ENCODE data around the gene ZNF407. TPM values are rescaled to one million over a fixed set of nuclear protein-coding genes. Genes with fewer than 3 reads are reported as not detected.

ZNF407 gene
- total RNA-seq, 1 experiment from 2014 or later, result 7.6 TPM

- ChIA-PET POLR2A (no interaction called here), RAD21 (ENCODE audit: low non-redundant PET in 1 of 2, low total read pairs in 2 of 2, uncharacterized antibody in 2 of 2, unreplicated experiment in 2 of 2) (interaction anchor here in 1 of 2 experiments (0.7 kb wide), 1 partner anchor 38 kb away, joined by 3 read pairs; no protein-coding TSS in a partner anchor), CTCF (no interaction called here)
- no peaks in the 10 kb centered on the region for H3K36me3 ChIP-seq (ENCODE audit: control insufficient read depth in 1 of 2, insufficient read depth in 2 of 2, low read length in 2 of 2)
- H2AFZ ChIP-seq (ENCODE audit: low read depth, low read length, poor library complexity, severe bottlenecking), result no peak overlapping the region
- intact Hi-C loops (cut with micrococcal nuclease), result no loop called here
- H3K9ac ChIP-seq (ENCODE audit: low read length), result no peak overlapping the region
- H3K4me2 ChIP-seq (ENCODE audit: low read length), result no peak overlapping the region
- H3K4me3 ChIP-seq (replicated peaks in 1 of 2; ENCODE audit: low read depth in 1 of 2, low read length in 2 of 2), result no peak overlapping the region
- no peak for TF ChIP-seq SRF (IDR thresholded peaks at IDR 0.05; ENCODE audit: low read depth)
- no peak for TF ChIP-seq POLR2A (IDR thresholded peaks at IDR 0.05; ENCODE audit: borderline replicate concordance, extremely low read depth, insufficient read depth, insufficient read length)
- TF ChIP-seq YY1 (IDR thresholded peaks at IDR 0.05; ENCODE audit: extremely low read depth, insufficient replicate concordance, low read depth, low read length), result no peak
- TF ChIP-seq REST (IDR thresholded peaks at IDR 0.05; ENCODE audit: low read depth), result no peak
- no peak for TF ChIP-seq TCF7L2 (IDR thresholded peaks at IDR 0.05; ENCODE audit: borderline replicate concordance, extremely low read depth, insufficient read depth, insufficient read length)
- no peak for TF ChIP-seq SP1 (IDR thresholded peaks at IDR 0.05; ENCODE audit: low read depth)
- no peak for TF ChIP-seq EZH2 (IDR thresholded peaks at IDR 0.05)
- TF ChIP-seq RAD21 (IDR thresholded peaks at IDR 0.05; ENCODE audit: low read depth), result no peak
- no peak for TF ChIP-seq MAX (IDR thresholded peaks at IDR 0.05)
- no peak for TF ChIP-seq EZH2phosphoT487 (IDR thresholded peaks at IDR 0.05; ENCODE audit: borderline replicate concordance)
- no peak for TF ChIP-seq POLR2AphosphoS5 (IDR thresholded peaks at IDR 0.05; ENCODE audit: low read depth, low read length)
- TF ChIP-seq, protein P1, sequence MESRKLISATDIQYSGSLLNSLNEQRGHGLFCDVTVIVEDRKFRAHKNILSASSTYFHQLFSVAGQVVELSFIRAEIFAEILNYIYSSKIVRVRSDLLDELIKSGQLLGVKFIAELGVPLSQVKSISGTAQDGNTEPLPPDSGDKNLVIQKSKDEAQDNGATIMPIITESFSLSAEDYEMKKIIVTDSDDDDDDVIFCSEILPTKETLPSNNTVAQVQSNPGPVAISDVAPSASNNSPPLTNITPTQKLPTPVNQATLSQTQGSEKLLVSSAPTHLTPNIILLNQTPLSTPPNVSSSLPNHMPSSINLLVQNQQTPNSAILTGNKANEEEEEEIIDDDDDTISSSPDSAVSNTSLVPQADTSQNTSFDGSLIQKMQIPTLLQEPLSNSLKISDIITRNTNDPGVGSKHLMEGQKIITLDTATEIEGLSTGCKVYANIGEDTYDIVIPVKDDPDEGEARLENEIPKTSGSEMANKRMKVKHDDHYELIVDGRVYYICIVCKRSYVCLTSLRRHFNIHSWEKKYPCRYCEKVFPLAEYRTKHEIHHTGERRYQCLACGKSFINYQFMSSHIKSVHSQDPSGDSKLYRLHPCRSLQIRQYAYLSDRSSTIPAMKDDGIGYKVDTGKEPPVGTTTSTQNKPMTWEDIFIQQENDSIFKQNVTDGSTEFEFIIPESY (IDR thresholded peaks at IDR 0.05; ENCODE audit: extremely low read depth, insufficient replicate concordance, low read length), result no peak
- no peak for TF ChIP-seq ZFX (IDR thresholded peaks at IDR 0.05)
- TF ChIP-seq CEBPB (IDR thresholded peaks at IDR 0.05; ENCODE audit: low read depth), result no peak
- TF ChIP-seq JUND (IDR thresholded peaks at IDR 0.05), result no peak
- H3K27me3 ChIP-seq (ENCODE audit: insufficient read depth, low read length), result no peaks in the 10 kb centered on the region
- no TSS peak for BruUV-seq (replicated peaks)
- no peaks in the 10 kb centered on the region for H3K79me2 ChIP-seq (ENCODE audit: insufficient read depth, low read length)
- no peaks in the 10 kb centered on the region for H3K4me1 ChIP-seq (ENCODE audit: control insufficient read depth in 1 of 2, insufficient read depth in 2 of 2, low read length in 2 of 2)
- no peaks in the 10 kb centered on the region for H4K20me1 ChIP-seq (ENCODE audit: insufficient read depth)
- H3K27ac ChIP-seq (ENCODE audit: low read depth, low read length), result no peak overlapping the region
- DNase-seq (ENCODE audit: low read depth, low spot score) (no peak), ATAC-seq (no peak)
- H3K9me2 ChIP-seq (ENCODE audit: insufficient read depth), result no peaks in the 10 kb centered on the region
- H3K9me3 ChIP-seq (ENCODE audit: control insufficient read depth in 1 of 2, insufficient read depth in 1 of 2, low read depth in 1 of 2, low read length in 2 of 2), result no peaks in the 10 kb centered on the region
These were observed 462.5 kb downstream of the ZNF407 start for GRCh38 chr18:75060185-75060584.
